ENCODE results near the gene PFKFB4.
A peak's percentile ranks its signal among the peaks of the same experiment; 100 is the strongest.

PFKFB4 gene

GRCh38 chr3:48518069-48518468, 38.5 kb downstream of the PFKFB4 start:
- no peak for TF ChIP-seq CTCF (IDR thresholded peaks at IDR 0.05)

- no peak for TF ChIP-seq CTCF (IDR thresholded peaks at IDR 0.05)
Observed at GRCh38 chr3:48516571-48516970, 40.0 kb downstream of the PFKFB4 start.

GRCh38 chr3:48514431-48515227, 42.0 kb downstream of the PFKFB4 start:
- no peak for TF ChIP-seq CTCF (IDR thresholded peaks at IDR 0.05)

GRCh38 chr3:48511551-48511950, 45.1 kb downstream of the PFKFB4 start:
- TF ChIP-seq CTCF (IDR thresholded peaks at IDR 0.05), result no peak

GRCh38 chr3:48507256-48508061, 49.1 kb downstream of the PFKFB4 start:
- peak; percentile 30; the same call in 1 of the 2 replicates for TF ChIP-seq CTCF (IDR thresholded peaks at IDR 0.05)

GRCh38 chr3:48505968-48506504, 50.6 kb downstream of the PFKFB4 start:
- TF ChIP-seq CTCF (IDR thresholded peaks at IDR 0.05), result no peak

GRCh38 chr3:48505146-48505545, 51.5 kb downstream of the PFKFB4 start:
- TF ChIP-seq CTCF (IDR thresholded peaks at IDR 0.05), result no peak
